GM21381 (cell line): ENCODE measurements around the gene NEUROD2.

Experiments
- ATAC-seq: cut with Tn5 transposase; IDR thresholded peaks from one replicate; pipeline ENCODE4 v1.9.1; 2021; ENCODE audit warnings: mild to moderate bottlenecking, moderate library complexity; ENCODE audit not compliant: unreplicated experiment

The NEUROD2 gene

GRCh38 chr17:39581759-39582085 is 26.0 kb downstream of the NEUROD2 start:
- ATAC-seq = no peak

- no peak for ATAC-seq
Observed at GRCh38 chr17:39581071-39581758, 26.5 kb downstream of the NEUROD2 start.

GRCh38 chr17:39580082-39580468 is 27.6 kb downstream of the NEUROD2 start:
- no peak for ATAC-seq

GRCh38 chr17:39579318-39580081 is 28.2 kb downstream of the NEUROD2 start:
- ATAC-seq = no peak

GRCh38 chr17:39578272-39578671 is 29.4 kb downstream of the NEUROD2 start:
- ATAC-seq = no peak

- no peak for ATAC-seq
Observed at GRCh38 chr17:39576187-39576586, 31.5 kb downstream of the NEUROD2 start.

- ATAC-seq = no peak
Observed at GRCh38 chr17:39573447-39574298, 34.0 kb downstream of the NEUROD2 start.

- ATAC-seq = no peak
Observed at GRCh38 chr17:39572121-39572520, 35.6 kb downstream of the NEUROD2 start.

GRCh38 chr17:39569126-39569525 is 38.6 kb downstream of the NEUROD2 start:
- no peak for ATAC-seq

GRCh38 chr17:39568702-39569101 is 39.0 kb downstream of the NEUROD2 start:
- no peak for ATAC-seq

GRCh38 chr17:39566094-39566850 is 41.4 kb downstream of the NEUROD2 start:
- ATAC-seq = no peak

- ATAC-seq = no peak
Observed at GRCh38 chr17:39564211-39564848, 43.4 kb downstream of the NEUROD2 start.

GRCh38 chr17:39563476-39563875 is 44.2 kb downstream of the NEUROD2 start:
- ATAC-seq = no peak

GRCh38 chr17:39562976-39563375 is 44.7 kb downstream of the NEUROD2 start:
- ATAC-seq = no peak

GRCh38 chr17:39562395-39562794 is 45.3 kb downstream of the NEUROD2 start:
- no peak for ATAC-seq

- ATAC-seq = no peak
Observed at GRCh38 chr17:39556423-39556822, 51.3 kb downstream of the NEUROD2 start.

GRCh38 chr17:39555368-39555767 is 52.4 kb downstream of the NEUROD2 start:
- ATAC-seq = no peak
